DND-41 (cell line): ENCODE results near the gene ZNF304.

Experiments
- ATAC-seq: fragments of 200-7000 bp; cut with Tn5 transposase; 3 replicates; pipeline ENCODE4 v1.9.1; 2021; ENCODE audit warnings: low read depth; ENCODE audit not compliant: insufficient read depth
- DNase-seq: peaks from one replicate; pipeline ENCODE4 v3.0.0-alpha.2; 2020
- H2AFZ ChIP-seq: 2 replicates; pipeline ENCODE4 v1.6.0; 2012; ENCODE audit warnings: low read depth, low read length
- H3K27ac ChIP-seq: 2 replicates; pipeline ENCODE4 v1.5.1; 2012; ENCODE audit warnings: low read length, inconsistent platforms
- H3K27me3 ChIP-seq: fragments of 200-600 bp; sonication (generic); 2 replicates; pipeline ENCODE4 v1.6.0; 2012; ENCODE audit warnings: low read length, mild to moderate bottlenecking, inconsistent platforms; ENCODE audit not compliant: insufficient read depth, poor library complexity
- H3K36me3 ChIP-seq: 2 replicates; pipeline ENCODE4 v1.5.1; 2012; ENCODE audit warnings: low read length, inconsistent platforms; ENCODE audit not compliant: insufficient read depth
- H3K4me1 ChIP-seq: 2 replicates; pipeline ENCODE4 v1.5.1; 2012; ENCODE audit warnings: mild to moderate bottlenecking, low read length; ENCODE audit not compliant: insufficient read depth
- H3K4me2 ChIP-seq: 2 replicates; pipeline ENCODE4 v1.6.0; 2012; ENCODE audit warnings: mild to moderate bottlenecking, moderate library complexity, low read length, inconsistent platforms; ENCODE audit not compliant: insufficient read depth
- H3K4me3 ChIP-seq, 2 experiments: fragments of 200-600 bp in 1 of 2; shearing (Covaris generic) in 1 of 2; 2 replicates each; pipeline ENCODE4 v1.5.1; 2012 to 2016; ENCODE audit warnings: inconsistent platforms in 2 of 2, low read length in 2 of 2, mild to moderate bottlenecking in 2 of 2, low read depth in 1 of 2, moderate library complexity in 1 of 2
- H3K79me2 ChIP-seq: 2 replicates; pipeline ENCODE4 v1.6.0; 2012; ENCODE audit warnings: low read length, inconsistent platforms; ENCODE audit not compliant: insufficient read depth
- H3K9ac ChIP-seq: 2 replicates; pipeline ENCODE4 v1.6.0; 2012; ENCODE audit warnings: low read depth, mild to moderate bottlenecking, inconsistent platforms, low read length, moderate library complexity
- H3K9me3 ChIP-seq: 2 replicates; pipeline ENCODE4 v1.5.1; 2012; ENCODE audit warnings: low read length, moderate library complexity, mild to moderate bottlenecking, inconsistent platforms; ENCODE audit not compliant: insufficient read depth, severe bottlenecking
- H4K20me1 ChIP-seq: 2 replicates; pipeline ENCODE4 v1.6.0; 2012; ENCODE audit warnings: low read length; ENCODE audit not compliant: insufficient read depth
- EZH2 ChIP-seq: IDR thresholded peaks from 3 replicates; pipeline ENCODE4 v1.6.1; 2012; ENCODE audit warnings: borderline replicate concordance, low read depth, mild to moderate bottlenecking, moderate library complexity, low read length, inconsistent platforms; ENCODE audit not compliant: severe bottlenecking
- TF ChIP-seq, protein P1 (sequence below): IDR thresholded peaks from 2 replicates; pipeline ENCODE4 v1.5.1; 2012; ENCODE audit warnings: borderline replicate concordance, low read length, moderate library complexity, mild to moderate bottlenecking; ENCODE audit not compliant: poor library complexity, severe bottlenecking; ENCODE audit errors: extremely low read depth

The ZNF304 gene

DNA sequence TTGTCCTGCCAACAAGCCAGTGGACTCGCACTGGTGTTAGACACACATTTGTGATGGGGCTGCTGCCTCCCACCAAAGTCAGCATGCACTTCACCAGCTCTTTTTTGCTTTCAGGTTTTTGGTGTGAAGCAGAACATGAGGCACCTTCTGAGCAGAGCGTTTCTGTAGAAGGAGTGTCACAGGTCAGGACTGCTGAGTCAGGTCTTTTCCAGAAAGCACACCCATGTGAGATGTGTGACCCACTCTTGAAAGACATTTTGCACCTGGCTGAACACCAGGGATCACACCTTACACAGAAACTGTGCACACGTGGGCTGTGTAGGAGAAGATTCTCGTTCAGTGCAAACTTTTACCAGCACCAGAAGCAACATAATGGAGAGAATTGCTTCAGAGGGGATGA, 4.8 kb downstream of the ZNF304 start:
- Histone ChIP-seq H3K4me3 (no peak overlapping the region), H3K79me2 (peaks cover 47% of the 10 kb centered on the region), H3K9ac (no peak overlapping the region), H3K27ac (no peak overlapping the region), H3K27me3 (no peaks in the 10 kb centered on the region), H3K9me3 (no peaks in the 10 kb centered on the region), H2AFZ (no peak overlapping the region), H3K4me2 (no peak overlapping the region), H3K4me1 (peaks cover 22% of the 10 kb centered on the region), H3K36me3 (peaks cover 68% of the 10 kb centered on the region), H4K20me1 (peaks cover 10% of the 10 kb centered on the region)
- no peak for ATAC-seq
- DNase-seq = no peak
- TF ChIP-seq, protein P1, sequence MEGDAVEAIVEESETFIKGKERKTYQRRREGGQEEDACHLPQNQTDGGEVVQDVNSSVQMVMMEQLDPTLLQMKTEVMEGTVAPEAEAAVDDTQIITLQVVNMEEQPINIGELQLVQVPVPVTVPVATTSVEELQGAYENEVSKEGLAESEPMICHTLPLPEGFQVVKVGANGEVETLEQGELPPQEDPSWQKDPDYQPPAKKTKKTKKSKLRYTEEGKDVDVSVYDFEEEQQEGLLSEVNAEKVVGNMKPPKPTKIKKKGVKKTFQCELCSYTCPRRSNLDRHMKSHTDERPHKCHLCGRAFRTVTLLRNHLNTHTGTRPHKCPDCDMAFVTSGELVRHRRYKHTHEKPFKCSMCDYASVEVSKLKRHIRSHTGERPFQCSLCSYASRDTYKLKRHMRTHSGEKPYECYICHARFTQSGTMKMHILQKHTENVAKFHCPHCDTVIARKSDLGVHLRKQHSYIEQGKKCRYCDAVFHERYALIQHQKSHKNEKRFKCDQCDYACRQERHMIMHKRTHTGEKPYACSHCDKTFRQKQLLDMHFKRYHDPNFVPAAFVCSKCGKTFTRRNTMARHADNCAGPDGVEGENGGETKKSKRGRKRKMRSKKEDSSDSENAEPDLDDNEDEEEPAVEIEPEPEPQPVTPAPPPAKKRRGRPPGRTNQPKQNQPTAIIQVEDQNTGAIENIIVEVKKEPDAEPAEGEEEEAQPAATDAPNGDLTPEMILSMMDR = no peak
- TF ChIP-seq EZH2 = no peak

DNA sequence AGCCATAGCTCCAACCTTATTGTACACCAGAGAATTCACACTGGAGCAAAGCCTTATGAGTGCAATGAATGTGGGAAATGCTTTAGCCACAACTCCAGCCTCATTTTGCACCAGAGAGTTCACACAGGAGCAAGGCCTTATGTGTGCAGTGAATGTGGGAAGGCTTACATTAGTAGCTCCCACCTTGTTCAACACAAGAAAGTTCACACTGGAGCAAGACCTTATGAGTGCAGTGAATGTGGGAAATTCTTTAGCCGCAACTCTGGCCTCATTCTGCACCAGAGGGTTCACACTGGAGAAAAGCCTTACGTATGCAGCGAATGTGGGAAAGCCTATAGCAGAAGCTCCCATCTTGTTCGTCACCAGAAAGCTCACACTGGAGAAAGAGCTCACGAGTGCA, 6.3 kb downstream of the ZNF304 start:
- ATAC-seq (no peak), DNase-seq (no peak)
- peaks cover 66% of the 10 kb centered on the region for H3K36me3 ChIP-seq

DNA sequence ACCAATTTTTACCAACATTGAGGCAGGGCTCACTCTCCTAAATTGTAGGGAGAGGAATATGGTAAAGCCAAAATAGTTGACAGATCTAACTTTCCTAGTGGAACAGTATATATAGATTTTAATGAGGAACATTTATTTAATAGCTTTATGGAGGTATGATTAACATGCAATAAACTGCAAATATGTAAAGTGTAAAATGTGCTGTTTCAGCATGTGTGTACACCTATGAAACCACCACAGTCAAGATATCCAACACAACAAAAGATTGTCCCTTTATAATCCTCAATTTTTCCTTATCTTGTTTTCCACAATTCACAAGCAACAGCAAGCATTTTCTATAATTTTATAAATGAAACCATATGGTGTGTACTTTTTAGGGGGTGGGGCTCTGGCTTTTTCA, 8.2 kb downstream of the ZNF304 start:
- no peak for DNase-seq
- Histone ChIP-seq H4K20me1 (no peaks in the 10 kb centered on the region), H3K9ac (no peak overlapping the region), H2AFZ (no peak overlapping the region), H3K79me2 (peaks cover 28% of the 10 kb centered on the region), H3K27ac (no peak overlapping the region), H3K4me3 (no peak overlapping the region), H3K4me1 (peaks cover 13% of the 10 kb centered on the region), H3K36me3 (peaks cover 49% of the 10 kb centered on the region), H3K27me3 (no peaks in the 10 kb centered on the region), H3K9me3 (no peaks in the 10 kb centered on the region), H3K4me2 (no peak overlapping the region)
- ATAC-seq = no peak
- TF ChIP-seq, protein P1 = no peak
- no peak for TF ChIP-seq EZH2

More for the DNA sequence above, 6.3 kb downstream of the ZNF304 start:
- no peak overlapping the region for H3K4me2 ChIP-seq
- H2AFZ ChIP-seq = no peak overlapping the region
- H3K9me3 ChIP-seq = no peaks in the 10 kb centered on the region
- H3K79me2 ChIP-seq = peaks cover 33% of the 10 kb centered on the region
- TF ChIP-seq, protein P1 = no peak
- no peak for TF ChIP-seq EZH2
- peaks cover 7% of the 10 kb centered on the region; the same call in 1 of the 2 replicates for H4K20me1 ChIP-seq
- H3K27ac ChIP-seq = no peak overlapping the region
- peaks cover 16% of the 10 kb centered on the region for H3K4me1 ChIP-seq
- H3K27me3 ChIP-seq = no peaks in the 10 kb centered on the region
- H3K9ac ChIP-seq = no peak overlapping the region
- no peak overlapping the region for H3K4me3 ChIP-seq

DNA sequence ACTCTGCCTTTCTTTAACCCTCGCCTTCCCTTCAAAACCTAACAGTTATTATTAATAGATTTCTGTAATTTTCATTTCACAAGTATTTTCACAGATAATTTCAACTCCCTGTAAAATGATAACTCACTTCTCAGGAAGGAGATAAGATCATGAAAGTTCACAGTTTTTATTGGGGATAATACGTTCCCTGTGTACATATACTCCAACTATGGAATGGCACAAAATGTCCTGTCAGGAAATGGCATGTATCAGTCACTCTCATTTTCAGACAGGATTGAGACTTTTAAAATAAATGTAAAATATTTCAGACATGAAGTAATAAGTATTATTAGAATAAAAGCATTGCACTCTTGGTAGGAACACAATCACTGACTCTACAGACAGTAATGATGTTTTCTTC, 11.3 kb downstream of the ZNF304 start:
- Histone ChIP-seq H3K36me3 (peaks cover 23% of the 10 kb centered on the region), H3K27ac (peak overlapping the region; percentile 75), H2AFZ (peak overlapping the region; percentile 75), H3K4me2 (peak overlapping the region; percentile 81), H3K79me2 (peaks cover 31% of the 10 kb centered on the region), H3K4me1 (peaks cover 19% of the 10 kb centered on the region), H3K9ac (peak overlapping the region; percentile 57), H3K4me3 (peak overlapping the region; percentile 20 to 60; a peak in 3 of 4 replicates), H3K9me3 (no peaks in the 10 kb centered on the region), H3K27me3 (no peaks in the 10 kb centered on the region), H4K20me1 (no peaks in the 10 kb centered on the region)
- DNase-seq (no peak), ATAC-seq (no peak)
- TF ChIP-seq, protein P1 = no peak
- no peak for TF ChIP-seq EZH2
